ENCODE data around the gene SORCS3.

The SORCS3 gene

DNA sequence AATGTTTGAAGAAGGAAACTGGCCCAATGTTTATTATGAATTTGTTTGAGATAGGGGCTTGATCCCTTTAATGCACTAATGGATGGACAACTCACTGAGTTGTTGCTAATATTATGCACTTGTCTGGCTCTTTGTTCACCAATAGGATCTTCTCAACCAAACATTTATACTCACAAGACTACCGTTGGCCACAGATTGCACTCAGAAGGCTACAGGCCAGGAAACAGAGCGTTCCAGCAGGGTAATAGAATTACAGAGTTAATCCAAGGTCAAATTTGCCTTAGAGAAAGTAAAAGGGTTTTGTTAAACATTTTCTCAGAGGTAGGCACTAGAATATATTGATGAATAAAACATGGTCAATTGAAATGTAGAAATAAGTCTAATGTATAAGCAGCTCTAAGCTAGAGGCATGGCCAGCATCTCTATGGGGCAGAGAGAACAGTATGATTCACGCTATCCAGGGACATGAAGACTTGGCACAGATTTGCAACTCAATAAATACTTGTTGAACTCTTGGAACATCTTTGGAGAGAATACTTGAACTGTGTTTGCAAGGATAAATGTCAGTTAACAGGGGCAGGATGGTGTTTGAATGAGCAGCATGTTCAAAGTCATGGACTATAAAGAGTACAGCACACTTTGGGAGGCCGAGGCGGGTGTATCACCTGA lies 606.9 kb downstream of the SORCS3 start:
- Histone ChIP-seq H3K27me3 (ENCODE audit: insufficient read depth, low read length, poor library complexity, severe bottlenecking) (no peaks in the 10 kb centered on the region), H3K79me2 (ENCODE audit: insufficient read depth, low read length) (no peaks in the 10 kb centered on the region), H3K4me3 (ENCODE audit: low read length, poor library complexity, severe bottlenecking) (no peak overlapping the region), H3K9me3 (ENCODE audit: insufficient read depth, low read depth, low read length) (no peaks in the 10 kb centered on the region), H2AFZ (ENCODE audit: low read length) (no peak overlapping the region), H3F3A (ENCODE audit: low read depth) (no peaks in the 10 kb centered on the region), H3K4me1 (ENCODE audit: insufficient read depth, low read length, poor library complexity, severe bottlenecking) (no peaks in the 10 kb centered on the region), H3K36me3 (ENCODE audit: insufficient read depth, low read length) (no peaks in the 10 kb centered on the region), H3K4me2 (ENCODE audit: low read depth, low read length, poor library complexity, severe bottlenecking) (no peak overlapping the region), H3K9ac (ENCODE audit: low read depth, low read length, poor library complexity, severe bottlenecking) (no peak overlapping the region), H3K9me2 (replicated peaks; ENCODE audit: low read depth, low read length) (no peaks in the 10 kb centered on the region), H4K20me1 (ENCODE audit: insufficient read depth, low read length, poor library complexity, severe bottlenecking) (no peaks in the 10 kb centered on the region)
- no peak for TF ChIP-seq EZH2phosphoT487 (IDR thresholded peaks at IDR 0.05; ENCODE audit: borderline replicate concordance)
- TF ChIP-seq, protein P1, sequence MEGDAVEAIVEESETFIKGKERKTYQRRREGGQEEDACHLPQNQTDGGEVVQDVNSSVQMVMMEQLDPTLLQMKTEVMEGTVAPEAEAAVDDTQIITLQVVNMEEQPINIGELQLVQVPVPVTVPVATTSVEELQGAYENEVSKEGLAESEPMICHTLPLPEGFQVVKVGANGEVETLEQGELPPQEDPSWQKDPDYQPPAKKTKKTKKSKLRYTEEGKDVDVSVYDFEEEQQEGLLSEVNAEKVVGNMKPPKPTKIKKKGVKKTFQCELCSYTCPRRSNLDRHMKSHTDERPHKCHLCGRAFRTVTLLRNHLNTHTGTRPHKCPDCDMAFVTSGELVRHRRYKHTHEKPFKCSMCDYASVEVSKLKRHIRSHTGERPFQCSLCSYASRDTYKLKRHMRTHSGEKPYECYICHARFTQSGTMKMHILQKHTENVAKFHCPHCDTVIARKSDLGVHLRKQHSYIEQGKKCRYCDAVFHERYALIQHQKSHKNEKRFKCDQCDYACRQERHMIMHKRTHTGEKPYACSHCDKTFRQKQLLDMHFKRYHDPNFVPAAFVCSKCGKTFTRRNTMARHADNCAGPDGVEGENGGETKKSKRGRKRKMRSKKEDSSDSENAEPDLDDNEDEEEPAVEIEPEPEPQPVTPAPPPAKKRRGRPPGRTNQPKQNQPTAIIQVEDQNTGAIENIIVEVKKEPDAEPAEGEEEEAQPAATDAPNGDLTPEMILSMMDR (conservative IDR thresholded peaks at IDR 0.05; ENCODE audit: low read length) = no peak

DNA sequence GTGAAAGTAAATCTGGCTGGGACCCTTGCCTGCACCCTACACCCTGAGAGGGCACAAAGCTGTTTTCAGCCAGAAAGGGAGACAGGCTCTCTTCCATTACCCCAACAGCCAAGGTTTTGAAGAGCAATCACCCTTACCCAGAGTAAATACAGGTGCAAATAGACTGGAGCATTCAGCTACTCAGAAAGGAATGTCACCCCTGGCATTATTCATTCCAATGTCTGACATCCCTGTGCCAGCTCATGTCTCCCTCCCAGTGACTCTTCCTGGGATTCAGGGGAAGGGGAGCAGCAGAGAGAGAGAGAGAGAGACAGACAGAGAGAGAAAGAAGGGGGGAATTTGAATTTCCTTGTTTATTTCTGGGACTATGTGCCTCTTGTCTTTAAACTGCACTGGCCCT lies 611.8 kb downstream of the SORCS3 start:
- TF ChIP-seq, protein P1 (conservative IDR thresholded peaks at IDR 0.05; ENCODE audit: low read length) = no peak
- no peak for TF ChIP-seq EZH2phosphoT487 (IDR thresholded peaks at IDR 0.05; ENCODE audit: borderline replicate concordance)
- H3K9me2 ChIP-seq (replicated peaks; ENCODE audit: low read depth, low read length) = no peaks in the 10 kb centered on the region
- H3K9ac ChIP-seq (ENCODE audit: low read depth, low read length, poor library complexity, severe bottlenecking) = no peak overlapping the region
- no peaks in the 10 kb centered on the region for H3K4me1 ChIP-seq (ENCODE audit: insufficient read depth, low read length, poor library complexity, severe bottlenecking)
- no peak overlapping the region for H3K4me2 ChIP-seq (ENCODE audit: low read depth, low read length, poor library complexity, severe bottlenecking)
- no peaks in the 10 kb centered on the region for H3K9me3 ChIP-seq (ENCODE audit: insufficient read depth, low read depth, low read length)
- H4K20me1 ChIP-seq (ENCODE audit: insufficient read depth, low read length, poor library complexity, severe bottlenecking) = no peaks in the 10 kb centered on the region
- no peak overlapping the region for H3K4me3 ChIP-seq (ENCODE audit: low read length, poor library complexity, severe bottlenecking)
- no peaks in the 10 kb centered on the region for H3K79me2 ChIP-seq (ENCODE audit: insufficient read depth, low read length)
- H3F3A ChIP-seq (ENCODE audit: low read depth) = no peaks in the 10 kb centered on the region
- no peaks in the 10 kb centered on the region for H3K36me3 ChIP-seq (ENCODE audit: insufficient read depth, low read length)
- H2AFZ ChIP-seq (ENCODE audit: low read length) = no peak overlapping the region
- H3K27me3 ChIP-seq (ENCODE audit: insufficient read depth, low read length, poor library complexity, severe bottlenecking) = no peaks in the 10 kb centered on the region

DNA sequence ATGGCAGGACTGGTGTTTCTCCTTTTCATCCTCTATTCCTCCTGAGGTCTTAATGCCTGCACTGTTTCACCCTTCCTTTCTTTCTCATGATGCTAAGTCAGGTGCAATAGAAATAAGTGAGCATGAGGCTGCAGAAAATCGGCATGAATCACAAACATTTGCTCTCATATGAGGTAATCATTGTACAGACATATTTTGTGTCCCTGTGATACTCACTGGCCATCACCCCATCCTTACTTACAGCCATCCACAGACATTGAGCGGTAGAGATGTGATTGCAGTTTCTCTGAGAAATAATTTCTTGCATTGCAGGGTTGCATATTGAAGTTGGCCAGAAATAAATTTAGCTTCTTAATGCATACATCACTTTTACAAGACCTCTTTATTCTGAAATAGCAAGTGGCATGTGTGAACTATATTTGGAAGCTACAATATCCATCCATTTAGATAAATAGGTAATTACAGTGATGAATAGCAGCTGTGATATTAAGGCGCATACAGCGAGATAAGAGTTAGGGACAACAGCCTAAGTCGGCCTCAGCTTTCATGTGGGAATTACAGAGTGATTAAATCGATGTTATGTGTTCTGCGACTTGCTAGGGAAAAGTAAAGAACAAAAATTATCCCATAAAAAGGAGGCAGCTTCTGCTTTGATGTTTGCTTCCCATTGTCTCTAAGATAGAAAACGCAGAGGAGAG lies 612.6 kb downstream of the SORCS3 start:
- Histone ChIP-seq H3K9me3 (ENCODE audit: insufficient read depth, low read depth, low read length) (no peaks in the 10 kb centered on the region), H3K9me2 (replicated peaks; ENCODE audit: low read depth, low read length) (no peaks in the 10 kb centered on the region), H4K20me1 (ENCODE audit: insufficient read depth, low read length, poor library complexity, severe bottlenecking) (no peaks in the 10 kb centered on the region), H3K36me3 (ENCODE audit: insufficient read depth, low read length) (no peaks in the 10 kb centered on the region), H3K4me1 (ENCODE audit: insufficient read depth, low read length, poor library complexity, severe bottlenecking) (no peaks in the 10 kb centered on the region), H3K79me2 (ENCODE audit: insufficient read depth, low read length) (no peaks in the 10 kb centered on the region), H3K4me2 (ENCODE audit: low read depth, low read length, poor library complexity, severe bottlenecking) (no peak overlapping the region), H2AFZ (ENCODE audit: low read length) (no peak overlapping the region), H3F3A (ENCODE audit: low read depth) (no peaks in the 10 kb centered on the region), H3K27me3 (ENCODE audit: insufficient read depth, low read length, poor library complexity, severe bottlenecking) (no peaks in the 10 kb centered on the region), H3K9ac (ENCODE audit: low read depth, low read length, poor library complexity, severe bottlenecking) (no peak overlapping the region), H3K4me3 (ENCODE audit: low read length, poor library complexity, severe bottlenecking) (no peak overlapping the region)
- TF ChIP-seq, protein P1 (conservative IDR thresholded peaks at IDR 0.05; ENCODE audit: low read length) = no peak
- no peak for TF ChIP-seq EZH2phosphoT487 (IDR thresholded peaks at IDR 0.05; ENCODE audit: borderline replicate concordance)

Measured in Loucy (cell line).